Gastrocnemius medialis (tissue), 4 donors: ENCODE results near the gene CLIC1.

Experiments used
- CTCF ChIP-seq, 5 experiments: fragments of 450-650 bp in 3 of 5; fragments of 200-600 bp in 2 of 5; sonication (generic) in 2 of 5; IDR thresholded peaks in 4 of 5; conservative IDR thresholded peaks in 1 of 5; 1 replicate in 4 of 5; 2 replicates in 1 of 5; pipeline ENCODE4 v1.5.1; 2016 to 2019; ENCODE audit warnings: antibody characterized with exemption in 5 of 5, mild to moderate bottlenecking in 3 of 5, moderate library complexity in 3 of 5
- POLR2A ChIP-seq, 2 donors: fragments of 450-650 bp; IDR thresholded peaks; one replicate each; pipeline ENCODE4 v1.6.1; 2017; ENCODE audit warnings: antibody characterized with exemption in 2 of 2, mild to moderate bottlenecking in 2 of 2, moderate library complexity in 2 of 2

GRCh38 chr6:31708224-31708623 lies 28.1 kb downstream of the CLIC1 start:
- TF ChIP-seq CTCF (IDR thresholded peaks at IDR 0.05 in 4 of 5, conservative IDR thresholded peaks at IDR 0.05 in 1 of 5) (no peak), POLR2A (IDR thresholded peaks at IDR 0.05) (no peak)
